Stimulated activated CD8-positive, alpha-beta memory T cell treated with anti-CD3 and anti-CD28 coated beads, Interleukin-15, amount 100 ng/mL, for 24 hours (primary cell): ENCODE measurements around the gene APOL2.
"Not testable (repeated sequence)": the region's sequence is repeated elsewhere in the genome, so short reads cannot be mapped to it uniquely, and the experiment has no call there.

Source experiments
- DNase-seq: peaks from one replicate; pipeline ENCODE4 v3.0.0-alpha.2; 2020; ENCODE audit warnings: low read depth

Gene APOL2

GRCh38 chr22:36262307-36262706 is 23.0 kb upstream of the APOL2 start:
- not testable (repeated sequence) for DNase-seq

DNA sequence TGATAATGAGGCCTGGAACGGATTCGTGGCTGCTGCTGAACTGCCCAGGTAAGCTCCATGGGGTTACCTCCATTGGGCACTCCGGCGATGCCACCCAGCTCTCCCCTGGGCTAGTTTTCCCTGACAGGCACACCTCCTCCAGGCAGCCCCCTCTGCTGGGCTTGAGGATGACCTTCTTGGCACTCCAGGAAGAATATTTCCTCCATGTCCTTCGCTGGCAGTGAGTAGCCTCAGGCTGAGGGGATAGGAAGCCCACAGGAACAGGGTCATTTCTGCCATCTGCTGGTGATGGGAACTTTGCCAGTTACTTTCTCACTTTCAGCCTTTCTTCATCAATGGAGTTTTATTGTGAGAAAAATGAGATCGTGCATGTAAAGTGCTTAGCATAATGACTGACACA is 22.3 kb upstream of the APOL2 start:
- DNase-seq = not testable (repeated sequence)

- no peak for DNase-seq
Observed at GRCh38 chr22:36259615-36260300, 20.4 kb upstream of the APOL2 start.

DNA sequence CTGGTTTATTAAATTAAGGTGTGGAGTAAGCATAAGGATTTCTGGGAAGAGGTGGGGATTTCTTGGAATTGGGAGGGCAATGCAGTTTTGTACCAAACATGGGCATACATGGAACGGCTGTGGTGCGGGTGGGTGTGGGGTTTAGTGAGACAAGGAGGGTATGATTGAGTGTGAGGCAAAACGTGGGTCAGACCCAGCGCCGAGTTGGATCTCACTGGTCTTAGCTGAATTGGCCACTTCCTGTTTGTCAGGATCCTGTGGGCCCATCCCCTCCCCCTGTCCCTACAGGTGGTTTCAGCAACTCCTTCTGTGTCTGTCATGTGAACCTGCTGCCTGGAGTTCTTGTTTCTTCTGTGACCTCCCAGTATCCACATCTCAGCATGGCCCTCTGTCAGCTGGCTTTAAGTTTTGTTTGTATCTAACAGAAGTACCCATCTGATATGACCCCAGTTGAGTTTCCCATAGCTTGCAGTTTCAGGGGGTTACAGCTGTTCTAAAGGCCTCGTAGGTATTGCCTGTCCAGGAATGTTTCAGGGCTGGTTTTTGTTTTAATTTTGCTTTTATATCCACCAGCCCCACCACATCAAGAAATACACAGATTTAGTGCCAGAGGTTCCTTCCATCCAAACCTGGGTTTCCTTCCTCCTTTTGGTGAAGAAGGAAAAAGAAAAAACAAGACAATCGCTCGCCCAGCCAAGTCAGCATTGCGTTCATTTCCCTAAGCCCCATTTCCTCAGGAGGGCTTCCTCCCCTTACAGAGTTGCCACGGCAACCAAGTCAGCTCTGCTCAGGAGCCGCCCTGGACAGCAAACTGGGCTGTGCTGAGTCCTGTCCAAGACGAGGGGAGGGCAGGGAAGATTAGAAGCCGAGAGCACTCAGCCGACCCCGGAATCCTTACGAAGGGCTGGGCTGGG is 19.6 kb upstream of the APOL2 start:
- DNase-seq = no peak

DNA sequence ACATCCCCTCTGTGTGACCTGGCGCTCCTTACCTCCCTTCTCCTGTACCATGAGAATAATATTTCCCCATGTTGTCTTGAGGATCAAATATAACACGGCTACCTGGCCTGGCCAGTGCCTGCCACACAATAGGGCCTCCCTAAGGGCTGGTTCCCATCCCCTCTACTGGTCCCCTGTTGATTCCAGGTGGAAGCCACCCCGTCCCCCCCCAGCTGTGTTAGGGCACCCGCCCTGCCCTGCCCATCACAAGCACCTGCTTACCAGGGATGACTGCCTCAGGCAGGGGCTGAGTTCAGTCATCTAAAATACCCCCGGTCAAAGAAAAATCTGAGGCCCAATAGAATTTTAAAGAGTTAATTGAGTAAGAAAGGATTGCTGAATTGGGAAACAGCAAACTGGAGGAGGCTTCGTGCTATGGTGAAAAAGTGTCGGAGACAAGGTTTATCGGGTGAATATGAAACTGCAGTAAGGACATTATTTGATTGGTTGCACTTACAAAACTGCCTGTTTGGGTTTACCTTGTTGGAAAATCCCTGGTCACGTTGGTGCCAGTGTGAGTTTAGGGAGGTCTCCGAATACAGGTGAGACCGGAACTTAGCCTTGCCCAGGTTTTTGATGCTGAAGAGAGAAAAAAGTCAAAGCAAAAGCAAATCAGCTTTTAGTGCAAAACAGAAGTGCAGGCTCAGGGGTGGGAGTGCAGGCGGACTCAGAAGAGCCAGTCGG is 18.8 kb upstream of the APOL2 start:
- DNase-seq = no peak

- no peak for DNase-seq
Observed at GRCh38 chr22:36257308-36257707, 18.0 kb upstream of the APOL2 start.

DNA sequence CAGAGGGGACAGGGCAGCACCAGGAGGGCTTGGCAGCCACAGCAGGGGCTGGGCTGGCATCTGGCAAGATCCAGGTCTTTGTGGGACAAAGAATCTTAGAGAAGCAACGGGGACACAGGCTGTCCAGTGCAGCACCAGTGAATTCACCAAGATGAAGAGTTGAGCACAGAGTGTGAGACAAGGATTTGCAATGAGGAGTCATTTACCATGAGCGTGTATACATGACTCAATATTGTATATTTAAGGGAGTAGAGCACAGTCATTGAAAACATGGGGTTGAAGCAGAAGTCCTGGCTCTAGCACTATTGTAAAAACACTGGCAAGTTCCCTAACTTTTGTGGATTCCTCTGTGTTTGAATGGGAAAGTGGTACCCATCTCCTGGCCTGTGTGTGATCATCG is 17.2 kb upstream of the APOL2 start:
- DNase-seq = no peak

- DNase-seq = not testable (repeated sequence)
Observed at GRCh38 chr22:36255572-36255971, 16.2 kb upstream of the APOL2 start.

DNA sequence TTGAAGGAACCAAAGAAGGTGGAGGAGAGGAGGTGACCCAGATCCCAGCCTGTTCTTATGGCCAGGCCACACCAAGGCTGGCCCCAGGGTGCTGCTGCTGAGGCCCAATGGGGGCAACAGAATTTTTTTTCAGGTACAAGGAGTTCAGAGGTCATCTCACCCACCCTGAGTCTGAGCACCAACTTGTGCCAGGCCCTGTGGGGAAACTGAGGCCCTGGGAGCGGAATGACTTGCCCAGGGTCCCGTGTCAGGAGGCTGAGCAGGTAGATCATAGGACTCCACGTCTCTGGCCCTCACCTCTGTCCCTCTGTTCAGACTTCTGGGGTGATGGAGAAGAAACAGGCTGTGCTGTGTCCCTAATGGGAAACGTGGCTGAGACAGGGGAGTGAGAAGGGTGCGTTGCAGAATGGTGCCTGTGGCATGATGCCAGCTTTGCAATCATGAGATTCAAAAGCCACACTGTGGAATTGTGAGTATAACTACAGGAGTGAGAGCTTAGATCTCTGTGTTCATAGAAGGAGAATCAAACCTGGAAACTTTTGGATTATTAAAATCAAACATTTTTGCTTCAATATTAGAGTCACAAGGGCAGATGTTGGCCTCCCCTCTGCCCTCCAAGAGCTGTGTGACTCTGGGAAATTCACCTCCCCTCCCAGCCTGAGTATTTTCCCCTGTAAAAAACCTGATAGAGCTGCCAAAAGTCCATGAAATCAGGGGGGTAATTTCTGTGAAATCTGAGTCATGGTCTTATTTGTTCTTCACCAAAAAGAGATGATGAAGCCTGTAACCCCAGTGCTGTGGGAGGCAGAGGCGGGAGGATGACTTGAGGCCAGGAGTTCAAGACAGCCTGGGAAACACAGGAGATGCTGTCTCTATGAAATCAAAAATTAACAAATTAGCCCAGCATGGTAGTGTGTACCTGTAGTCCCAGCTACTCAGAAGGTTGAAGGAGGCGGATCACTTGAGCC is 14.5 kb upstream of the APOL2 start:
- DNase-seq = no peak

DNA sequence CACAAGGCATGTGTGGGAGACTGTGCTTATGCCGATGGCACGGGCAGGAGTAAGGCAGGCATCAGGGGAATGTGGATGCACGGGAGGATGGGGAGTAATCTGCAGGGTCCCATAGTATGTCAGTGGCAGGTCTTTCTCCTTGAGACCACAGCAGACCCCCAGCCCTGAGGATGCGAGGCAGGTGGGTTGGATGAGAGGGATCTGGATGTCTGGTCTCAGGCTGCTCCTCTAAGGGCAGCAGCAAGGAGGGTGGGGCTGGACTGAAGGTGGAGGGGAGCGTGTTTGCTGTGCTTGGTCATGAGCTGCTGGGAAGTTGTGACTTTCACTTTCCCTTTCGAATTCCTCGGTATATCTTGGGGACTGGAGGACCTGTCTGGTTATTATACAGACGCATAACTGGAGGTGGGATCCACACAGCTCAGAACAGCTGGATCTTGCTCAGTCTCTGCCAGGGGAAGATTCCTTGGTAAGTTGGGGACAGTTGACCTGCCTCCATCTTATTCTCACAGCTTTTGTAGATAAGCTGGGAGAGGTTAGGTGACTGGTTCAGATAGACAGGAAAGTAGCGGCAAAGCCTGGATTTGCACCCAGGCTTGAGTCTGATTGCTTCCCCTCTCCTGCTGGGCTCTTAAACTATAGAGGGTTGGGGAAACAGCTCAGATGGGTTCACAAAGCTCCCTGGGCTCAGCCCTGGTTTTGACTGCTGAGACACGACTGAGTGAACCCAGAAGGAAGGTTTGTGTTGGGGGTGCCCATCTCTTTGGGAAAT is 13.6 kb upstream of the APOL2 start, which contains the start of gene APOL1:
APOL1 (plus strand) TSS at position 380 of the 769 bp plus-strand sequence. CDS start 1,823 bp downstream, outside the sequence.
- DNase-seq = no peak

GRCh38 chr22:36251979-36252608 is 12.8 kb upstream of the APOL2 start:
- DNase-seq = not testable (repeated sequence)

DNA sequence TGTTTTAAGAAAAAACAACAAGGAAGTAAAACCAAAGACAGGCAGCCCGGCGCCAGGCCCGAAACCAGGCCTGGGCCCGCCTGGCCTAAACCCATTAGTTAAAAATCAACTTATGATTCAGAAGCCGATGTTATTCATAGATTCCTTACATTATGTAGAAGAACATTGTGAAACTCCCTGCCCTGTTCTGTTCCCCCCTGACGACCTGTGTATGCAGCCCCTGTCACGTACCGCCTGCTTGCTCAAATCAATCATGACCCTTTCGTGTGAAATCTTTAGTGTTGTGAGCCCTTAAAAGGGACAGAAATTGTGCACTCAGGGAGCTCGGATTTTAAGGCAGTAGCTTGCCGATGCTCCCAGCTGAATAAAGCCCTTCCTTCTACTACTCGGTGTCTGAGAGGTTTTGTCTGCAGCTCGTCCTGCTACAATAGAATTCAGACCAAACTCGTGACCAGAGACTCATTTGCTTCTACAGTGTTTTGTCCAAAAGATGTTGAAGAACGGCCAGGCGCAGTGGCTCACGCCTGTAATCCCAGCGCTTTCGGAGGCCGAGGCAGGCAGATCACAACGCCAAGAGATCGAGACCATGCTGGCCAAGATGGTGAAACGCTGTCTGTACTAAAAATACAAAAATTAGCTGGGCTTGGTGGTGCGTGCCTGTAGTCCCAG is 11.1 kb upstream of the APOL2 start:
- not testable (repeated sequence) for DNase-seq

GRCh38 chr22:36249160-36249559 is 9.8 kb upstream of the APOL2 start:
- no peak for DNase-seq

GRCh38 chr22:36247955-36248354 is 8.6 kb upstream of the APOL2 start:
- no peak for DNase-seq

- no peak for DNase-seq
Observed at GRCh38 chr22:36246718-36247117, 7.4 kb upstream of the APOL2 start.

GRCh38 chr22:36245805-36246356 is 6.6 kb upstream of the APOL2 start:
- DNase-seq = no peak

DNA sequence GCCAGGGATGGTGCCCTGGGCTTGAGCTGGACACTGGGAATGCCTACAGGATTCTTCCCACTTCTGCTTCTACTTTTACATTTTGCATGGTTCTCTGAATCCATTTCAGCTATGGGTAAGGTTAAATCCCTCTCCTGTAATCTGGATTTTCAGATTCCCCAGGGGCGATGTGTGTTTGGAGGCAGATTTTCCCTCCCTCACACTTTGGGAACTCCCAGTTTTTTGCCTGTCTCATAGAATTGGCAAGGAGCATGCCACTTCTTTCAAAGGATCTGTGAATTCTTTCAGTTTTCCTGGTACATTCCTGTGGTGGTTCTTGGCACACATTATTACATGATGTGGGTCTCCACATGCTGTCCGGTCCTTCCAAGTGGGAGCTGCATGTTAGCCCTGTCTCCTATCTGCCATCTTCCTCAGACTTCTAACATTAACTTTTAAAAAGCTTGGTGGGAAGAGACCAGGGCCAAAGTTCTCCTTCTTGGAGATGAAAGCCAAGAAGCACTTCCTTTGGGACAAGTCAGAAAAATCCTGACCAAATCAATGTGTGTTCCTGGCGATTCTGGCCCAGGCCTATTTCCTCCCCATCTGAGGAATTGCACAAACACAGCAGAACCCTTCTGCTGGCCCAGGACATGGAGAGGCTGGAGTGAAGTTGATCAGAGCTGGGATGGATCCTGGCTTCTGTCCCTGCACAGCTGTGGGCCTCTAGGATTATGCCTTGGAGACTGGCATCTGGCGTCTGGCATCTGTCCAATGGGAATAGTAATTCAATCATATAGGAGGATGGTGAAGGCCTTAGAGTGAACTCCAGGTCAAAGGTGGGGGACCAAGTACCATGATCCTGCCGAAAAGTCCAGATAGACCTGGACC is 5.4 kb upstream of the APOL2 start:
- no peak for DNase-seq

DNA sequence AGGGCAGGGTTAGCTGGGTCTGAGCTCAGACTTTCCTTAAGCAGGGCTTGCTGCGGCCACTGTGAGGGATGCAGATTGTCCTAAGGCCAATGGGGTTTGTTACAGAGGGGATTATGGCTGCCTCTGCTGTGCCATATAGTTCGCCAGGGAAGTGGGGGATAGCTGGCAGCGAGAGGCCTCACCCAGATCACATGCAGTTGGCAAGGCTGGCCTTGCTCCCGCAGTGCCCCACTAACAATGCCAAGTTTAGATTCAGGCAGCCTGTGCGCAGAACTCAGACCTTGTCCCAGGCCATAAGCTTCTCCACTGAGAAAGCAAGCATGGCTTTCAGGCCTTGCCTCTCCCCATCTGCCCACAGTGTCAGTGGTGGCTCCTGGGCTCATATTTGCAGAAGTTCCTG is 4.7 kb upstream of the APOL2 start:
- DNase-seq = no peak

DNA sequence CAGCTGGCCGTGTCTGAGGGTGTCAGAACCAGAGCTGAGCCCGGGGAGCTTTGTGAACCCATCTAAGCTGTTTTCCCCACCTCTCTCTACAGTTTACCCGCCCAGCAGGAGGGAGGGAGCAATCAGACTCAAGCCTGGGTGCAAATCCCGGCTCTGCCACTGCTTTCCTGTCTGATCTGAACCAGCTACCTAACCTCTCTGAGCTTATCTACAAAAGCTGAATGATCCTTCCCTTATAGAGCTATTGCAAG is 252 bp downstream of the APOL2 start:
- no peak for DNase-seq
